ENCODE results near the gene EIPR1. TPM values are rescaled to one million over a fixed set of nuclear protein-coding genes. Genes with fewer than 3 reads are reported as not detected.

Gene EIPR1
- total RNA-seq, 4 donors from 2014 or later: 13.1 to 41.0 (median 27.4) TPM

DNA sequence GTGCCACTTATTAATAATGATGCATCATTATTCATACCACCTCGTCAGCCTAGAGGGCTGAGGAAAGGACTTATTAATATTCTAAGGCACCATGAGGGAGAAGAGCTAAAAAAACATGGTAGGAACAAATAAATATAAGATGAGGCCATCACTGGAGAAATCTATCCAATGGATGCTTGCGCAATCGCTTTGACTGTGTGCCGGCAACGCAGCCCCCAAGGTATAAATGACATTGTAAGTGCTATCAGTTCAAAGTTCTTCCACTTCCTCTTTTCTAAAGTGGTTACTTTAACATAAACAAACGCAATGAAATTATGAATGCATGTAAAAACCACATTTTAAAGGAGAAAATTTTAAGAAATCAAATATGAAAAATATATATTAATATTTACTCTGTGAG is 164.6 kb downstream of the EIPR1 start:
- WGBS, 2 donors (ENCODE audit: low coverage in 1 of 2): 96 to 98% methylated on average over 6 of the region's 6 CpGs
- Histone ChIP-seq H3K27ac (no peak overlapping the region), H3K9me3 (no peaks in the 10 kb centered on the region), H3K4me3 (no peak overlapping the region), H3K36me3 (peaks cover 0 to 4% (median 0%) of the 10 kb centered on the region in 4 donors), H3K27me3 (no peaks in the 10 kb centered on the region), H3K4me1 (no peaks in the 10 kb centered on the region)
- in situ Hi-C loops (cut with MboI; ENCODE audit: low pct_ligation_motif_present in 1 of 4, low pct_unique_long_range_greater_than_20kb in 1 of 4, low sequenced_read_pairs in 3 of 4): no loop called here
- TF ChIP-seq CTCF (IDR thresholded peaks at IDR 0.05) (no peak), POLR2A (IDR thresholded peaks at IDR 0.05) (no peak), POLR2AphosphoS5 (IDR thresholded peaks at IDR 0.05) (no peak), EP300 (IDR thresholded peaks at IDR 0.05; ENCODE audit: low read depth) (no peak)
- DNase-seq: no peak
- intact Hi-C loops (cut with DNase I; ENCODE audit: low total_unique reads): no loop called here

GRCh38 chr2:3212061-3212362 is 165.6 kb downstream of the EIPR1 start:
- no peaks in the 10 kb centered on the region for H3K27me3 ChIP-seq
- no peak overlapping the region for H3K4me3 ChIP-seq
- no peaks in the 10 kb centered on the region for H3K4me1 ChIP-seq
- intact Hi-C loops (cut with DNase I; ENCODE audit: low total_unique reads): no loop called here
- no peak for DNase-seq
- peaks cover 0 to 4% (median 0%) of the 10 kb centered on the region in 4 donors for H3K36me3 ChIP-seq
- H3K9me3 ChIP-seq: no peaks in the 10 kb centered on the region
- no peak for TF ChIP-seq POLR2AphosphoS5 (IDR thresholded peaks at IDR 0.05)
- no peak for TF ChIP-seq CTCF (IDR thresholded peaks at IDR 0.05)
- TF ChIP-seq POLR2A (IDR thresholded peaks at IDR 0.05): no peak
- TF ChIP-seq EP300 (IDR thresholded peaks at IDR 0.05; ENCODE audit: low read depth): no peak
- in situ Hi-C loops (cut with MboI; ENCODE audit: low pct_ligation_motif_present in 1 of 4, low pct_unique_long_range_greater_than_20kb in 1 of 4, low sequenced_read_pairs in 3 of 4): no loop called here
- 96% methylated on average over 5 of the region's 5 CpGs for WGBS, 2 donors (ENCODE audit: low coverage in 1 of 2)
- no peak overlapping the region for H3K27ac ChIP-seq

- in situ Hi-C loops (cut with MboI; ENCODE audit: low pct_ligation_motif_present in 1 of 4, low pct_unique_long_range_greater_than_20kb in 1 of 4, low sequenced_read_pairs in 3 of 4): no loop called here
- WGBS, 2 donors (ENCODE audit: low coverage in 1 of 2): 86 to 92% methylated on average over 4 to 26 of the region's 26 CpGs
These were observed 166.2 kb downstream of the EIPR1 start for GRCh38 chr2:3211256-3212060.

GRCh38 chr2:3210257-3210656 is 167.4 kb downstream of the EIPR1 start:
- no peaks in the 10 kb centered on the region for H3K4me1 ChIP-seq
- H3K27me3 ChIP-seq: no peaks in the 10 kb centered on the region
- peaks cover 0 to 4% (median 0%) of the 10 kb centered on the region in 4 donors for H3K36me3 ChIP-seq
- no peak overlapping the region for H3K27ac ChIP-seq
- no peak overlapping the region for H3K4me3 ChIP-seq
- TF ChIP-seq EP300 (IDR thresholded peaks at IDR 0.05; ENCODE audit: low read depth) (no peak), POLR2A (IDR thresholded peaks at IDR 0.05) (no peak), POLR2AphosphoS5 (IDR thresholded peaks at IDR 0.05) (no peak), CTCF (IDR thresholded peaks at IDR 0.05) (no peak)
- no peak for DNase-seq
- in situ Hi-C loops (cut with MboI; ENCODE audit: low pct_ligation_motif_present in 1 of 4, low pct_unique_long_range_greater_than_20kb in 1 of 4, low sequenced_read_pairs in 3 of 4): no loop called here
- intact Hi-C loops (cut with DNase I; ENCODE audit: low total_unique reads): no loop called here
- no peaks in the 10 kb centered on the region for H3K9me3 ChIP-seq
- 85% methylated on average over 11 of the region's 11 CpGs; no CpG with 5 or more reads in 1 of the 2 donors for WGBS, 2 donors (ENCODE audit: low coverage in 1 of 2)

More at GRCh38 chr2:3211256-3212060, 166.2 kb downstream of the EIPR1 start:
- no peak overlapping the region for H3K4me3 ChIP-seq
- H3K36me3 ChIP-seq: peaks cover 0 to 4% (median 0%) of the 10 kb centered on the region in 4 donors
- intact Hi-C loops (cut with DNase I; ENCODE audit: low total_unique reads): no loop called here
- no peaks in the 10 kb centered on the region for H3K9me3 ChIP-seq
- no peaks in the 10 kb centered on the region for H3K27me3 ChIP-seq
- TF ChIP-seq POLR2A (IDR thresholded peaks at IDR 0.05): no peak
- no peak for TF ChIP-seq EP300 (IDR thresholded peaks at IDR 0.05; ENCODE audit: low read depth)
- no peak for TF ChIP-seq CTCF (IDR thresholded peaks at IDR 0.05)
- no peak for TF ChIP-seq POLR2AphosphoS5 (IDR thresholded peaks at IDR 0.05)
- no peak overlapping the region for H3K27ac ChIP-seq
- no peaks in the 10 kb centered on the region for H3K4me1 ChIP-seq
- no peak for DNase-seq
